GM21360 (cell line): ENCODE measurements around the gene SGSM2.
A peak's percentile ranks its signal among the peaks of the same experiment; 100 is the strongest.

Experiments
- ATAC-seq: cut with Tn5 transposase; IDR thresholded peaks from one replicate; pipeline ENCODE4 v1.9.1; 2021; ENCODE audit warnings: mild to moderate bottlenecking, moderate library complexity; ENCODE audit not compliant: unreplicated experiment

The SGSM2 gene

GRCh38 chr17:2336215-2336851 is 968 bp upstream of the SGSM2 start, which contains the start of gene TSR1:
Gene TSR1, minus strand, starts transcription at chr17:2336457. Its CDS starts 30 bp downstream, at chr17:2336427.
- ATAC-seq: peak; percentile 63

GRCh38 chr17:2337544-2338314 is 428 bp downstream of the SGSM2 start:
- peak; percentile 29 for ATAC-seq

- no peak for ATAC-seq
Measured at GRCh38 chr17:2338315-2338657, 985 bp downstream of the SGSM2 start.

- ATAC-seq: no peak
Measured at GRCh38 chr17:2343421-2343820, 6.1 kb downstream of the SGSM2 start.

- no peak for ATAC-seq
Measured at GRCh38 chr17:2344528-2344927, 7.2 kb downstream of the SGSM2 start.

GRCh38 chr17:2346475-2346874 is 9.2 kb downstream of the SGSM2 start:
- no peak for ATAC-seq

- ATAC-seq: no peak
Measured at GRCh38 chr17:2347805-2348685, 10.7 kb downstream of the SGSM2 start.

- no peak for ATAC-seq
Measured at GRCh38 chr17:2351269-2351668, 14.0 kb downstream of the SGSM2 start.

- no peak for ATAC-seq
Measured at GRCh38 chr17:2354311-2354710, 17.0 kb downstream of the SGSM2 start.

GRCh38 chr17:2357237-2357636 is 19.9 kb downstream of the SGSM2 start:
- no peak for ATAC-seq

GRCh38 chr17:2357931-2358434 is 20.7 kb downstream of the SGSM2 start:
- ATAC-seq: no peak

- no peak for ATAC-seq
Measured at GRCh38 chr17:2361010-2361760, 23.9 kb downstream of the SGSM2 start.

GRCh38 chr17:2362016-2362415 is 24.7 kb downstream of the SGSM2 start:
- no peak for ATAC-seq

GRCh38 chr17:2362416-2362815 is 25.1 kb downstream of the SGSM2 start:
- no peak for ATAC-seq

- no peak for ATAC-seq
Measured at GRCh38 chr17:2362881-2363280, 25.6 kb downstream of the SGSM2 start.

- no peak for ATAC-seq
Measured at GRCh38 chr17:2363318-2363717, 26.0 kb downstream of the SGSM2 start.

GRCh38 chr17:2363851-2364762 is 26.8 kb downstream of the SGSM2 start:
- ATAC-seq: no peak

- no peak for ATAC-seq
Measured at GRCh38 chr17:2364763-2365116, 27.4 kb downstream of the SGSM2 start.

GRCh38 chr17:2365132-2365531 is 27.8 kb downstream of the SGSM2 start:
- no peak for ATAC-seq
